Small intestine (tissue), 16 donors: ENCODE results near the gene RFC5. TPM values are rescaled to one million over a fixed set of nuclear protein-coding genes. Genes with fewer than 3 reads are reported as not detected.

Source experiments
- DNase-seq, 2 donors: peaks; one replicate each; pipeline versions ENCODE4 v3.0.0 to v3.0.0-alpha.2; 2013
- FAIRE-seq: peaks from 2 replicates; lab custom pipeline; 2012; peaks lifted over from hg19 to GRCh38; lab: Jason Lieb, UNC
- H3K27ac ChIP-seq, 3 donors: one replicate each; pipeline ENCODE4 v1.5.1; 2013; ENCODE audit warnings: low read length in 2 of 3, mild to moderate bottlenecking in 2 of 3, control low read depth in 1 of 3, inconsistent platforms in 1 of 3, low read depth in 1 of 3, moderate library complexity in 1 of 3
- H3K27me3 ChIP-seq, 3 donors: one replicate each; pipeline ENCODE4 v1.6.1; 2013; ENCODE audit warnings: low read length in 3 of 3, inconsistent platforms in 1 of 3; ENCODE audit not compliant: control insufficient read depth in 3 of 3, insufficient read depth in 3 of 3
- H3K36me3 ChIP-seq, 3 donors: one replicate each; pipeline ENCODE4 v1.6.1; 2013; ENCODE audit warnings: low read length in 3 of 3, inconsistent platforms in 1 of 3, low read depth in 1 of 3, mild to moderate bottlenecking in 1 of 3, moderate library complexity in 1 of 3; ENCODE audit not compliant: control insufficient read depth in 3 of 3, insufficient read depth in 2 of 3
- H3K4me1 ChIP-seq, 3 donors: one replicate each; pipeline ENCODE4 v1.6.1; 2013; ENCODE audit warnings: low read length in 2 of 3, inconsistent platforms in 1 of 3, low read depth in 1 of 3, mild to moderate bottlenecking in 1 of 3, moderate library complexity in 1 of 3; ENCODE audit not compliant: control insufficient read depth in 3 of 3, insufficient read depth in 2 of 3
- H3K4me3 ChIP-seq, 3 donors: one replicate each; pipeline ENCODE4 v1.5.1; 2013; ENCODE audit warnings: low read length in 3 of 3, control low read depth in 1 of 3, inconsistent platforms in 1 of 3, low read depth in 1 of 3, mild to moderate bottlenecking in 1 of 3, moderate library complexity in 1 of 3
- H3K9me3 ChIP-seq, 2 donors: one replicate each; pipeline ENCODE4 v1.6.1; 2013; ENCODE audit warnings: low read depth in 1 of 2, low read length in 1 of 2; ENCODE audit not compliant: control insufficient read depth in 2 of 2, insufficient read depth in 1 of 2
- WGBS, 3 donors: extraction: QIAGEN DNeasy Blood & Tissue Kit; methylation state at CpG; one replicate each; pipeline ENCODE4 v1.1.7; 2013; 5-methylcytosine and 5-hydroxymethylcytosine counted together
- long read RNA-seq, 10 donors: transcript quantifications; one replicate each; lab custom pipeline, GENCODE V29; 2026
- polyA plus RNA-seq, 4 donors: library from polyadenylated mRNA; stranded (reverse) in 3 of 4; unstranded in 1 of 4; fragments of 200-250 nt in 3 of 4; fragments of 120-200 nt in 1 of 4; gene quantifications; one replicate each; pipeline versions ENCODE4 v1.2.1 to v1.2.3, GENCODE V29; 2013
- donor health status: healthy with polysubstance abuse.
- donor health status: control.
- donor health status: control.
- donor health status: Bipolar disorder and iron deficiency.
- donor health status: healthy.

RFC5 gene
- polyA plus RNA-seq, result 10 to 100 TPM in 2 of 4 donors, 1 to 10 TPM in 2; 6.5 to 21.8 (median 11.3) TPM
- long read RNA-seq, donor 1, transcript RFC5-204 (11 exons, 1,655 nt), result major isoform, 13 of 48 reads
- long read RNA-seq, donor 1, partial matches to known transcripts, result 11 of 48 reads
- long read RNA-seq, donor 1, other reads (novel, unspliced or antisense), result 23 of 48 reads
- long read RNA-seq, donor 2, partial matches to known transcripts, result 0 of 17 reads
- long read RNA-seq, donor 2, other reads (novel, unspliced or antisense), result 16 of 17 reads
- long read RNA-seq, donor 3, partial matches to known transcripts, result 0 of 2 reads
- long read RNA-seq, donor 3, other reads (novel, unspliced or antisense), result 0 of 2 reads
- long read RNA-seq, donor 4, result 0 reads
- long read RNA-seq, donor 5, partial matches to known transcripts, result 6 of 6 reads
- long read RNA-seq, donor 5, other reads (novel, unspliced or antisense), result 0 of 6 reads
- long read RNA-seq, donor 6, partial matches to known transcripts, result 0 of 2 reads
- long read RNA-seq, donor 6, other reads (novel, unspliced or antisense), result 0 of 2 reads
- long read RNA-seq, donor 7, result 0 reads
- long read RNA-seq, donor 8, result 0 reads
- long read RNA-seq, donor 9, partial matches to known transcripts, result 0 of 2 reads
- long read RNA-seq, donor 9, other reads (novel, unspliced or antisense), result 0 of 2 reads
- long read RNA-seq, donor 10, result 0 reads

GRCh38 chr12:118016424-118017264 is at the start of gene RFC5:
TSS of gene RFC5 (plus strand) at chr12:118016703. CDS start at chr12:118016828, 125 bp downstream.
- no peak for FAIRE-seq
- peaks cover 2 to 6% (median 4%) of the 10 kb centered on the region in 3 donors for H3K4me1 ChIP-seq
- H3K9me3 ChIP-seq, result no peaks in the 10 kb centered on the region
- peaks cover 0 to 10% (median 9%) of the 10 kb centered on the region in 3 donors for H3K36me3 ChIP-seq
- H3K4me3 ChIP-seq, result peak within 1 kb of the TSS; percentile 62 to 79 (median 67)
- no peaks in the 10 kb centered on the region for H3K27me3 ChIP-seq
- H3K27ac ChIP-seq, result peak within 1 kb of the TSS in 1 of 3 donors; percentile 19
- peak; percentile 98 to 99 for DNase-seq
- 0 to 1% (median 0%) methylated on average over 48 to 61 of the region's 61 CpGs for WGBS, 3 donors

GRCh38 chr12:117967043-117967442 is 49.5 kb upstream of the RFC5 start:
- Histone ChIP-seq H3K9me3 (peaks cover 0 to 5% of the 10 kb centered on the region in 2 donors), H3K4me1 (no peaks in the 10 kb centered on the region), H3K36me3 (no peaks in the 10 kb centered on the region), H3K27ac (no peak overlapping the region), H3K4me3 (no peak overlapping the region), H3K27me3 (peaks cover 3 to 21% (median 14%) of the 10 kb centered on the region in 3 donors)
- DNase-seq (no peak), FAIRE-seq (no peak)
- 47 to 63% (median 53%) methylated on average over 4 of the region's 4 CpGs for WGBS, 3 donors

GRCh38 chr12:117967512-117967911 is 49.0 kb upstream of the RFC5 start:
- Histone ChIP-seq H3K27ac (no peak overlapping the region), H3K4me1 (no peaks in the 10 kb centered on the region), H3K9me3 (peaks cover 0 to 5% of the 10 kb centered on the region in 2 donors), H3K4me3 (no peak overlapping the region), H3K27me3 (peaks cover 3 to 21% (median 14%) of the 10 kb centered on the region in 3 donors), H3K36me3 (no peaks in the 10 kb centered on the region)
- 21 to 52% (median 49%) methylated on average over 12 of the region's 12 CpGs for WGBS, 3 donors
- DNase-seq (no peak), FAIRE-seq (no peak)

GRCh38 chr12:117968151-117968789 is 48.2 kb upstream of the RFC5 start:
- DNase-seq (no peak), FAIRE-seq (no peak)
- H3K4me1 ChIP-seq, result no peaks in the 10 kb centered on the region
- peaks cover 3 to 21% (median 14%) of the 10 kb centered on the region in 3 donors for H3K27me3 ChIP-seq
- peaks cover 0 to 5% of the 10 kb centered on the region in 2 donors for H3K9me3 ChIP-seq
- 4 to 8% (median 8%) methylated on average over 10 of the region's 10 CpGs for WGBS, 3 donors
- no peaks in the 10 kb centered on the region for H3K36me3 ChIP-seq
- peak overlapping the region in 1 of 3 donors; percentile 28 for H3K27ac ChIP-seq
- peak overlapping the region in 2 of 3 donors; percentile 49 to 50 for H3K4me3 ChIP-seq

GRCh38 chr12:117968826-117969659 is 47.5 kb upstream of the RFC5 start, which contains the start of gene KSR2:
TSS of gene KSR2 (minus strand) at chr12:117968990. CDS start at chr12:117968255, 735 bp downstream.
- Histone ChIP-seq H3K4me3 (peak within 1 kb of the TSS; percentile 39 to 50 (median 49)), H3K4me1 (no peaks in the 10 kb centered on the region), H3K27me3 (peaks cover 3 to 21% (median 14%) of the 10 kb centered on the region in 3 donors), H3K36me3 (no peaks in the 10 kb centered on the region), H3K27ac (peak within 1 kb of the TSS in 1 of 3 donors; percentile 28), H3K9me3 (peaks cover 0 to 5% of the 10 kb centered on the region in 2 donors)
- WGBS, 3 donors, result 0 to 2% (median 1%) methylated on average over 47 to 86 of the region's 86 CpGs
- DNase-seq (peak; percentile 64 to 89), FAIRE-seq (no peak)

- Histone ChIP-seq H3K9me3 (peaks cover 0 to 5% of the 10 kb centered on the region in 2 donors), H3K27me3 (peaks cover 3 to 21% (median 21%) of the 10 kb centered on the region in 3 donors), H3K4me3 (no peak overlapping the region), H3K4me1 (no peaks in the 10 kb centered on the region), H3K36me3 (no peaks in the 10 kb centered on the region), H3K27ac (no peak overlapping the region)
- FAIRE-seq, result no peak
- 92 to 95% (median 93%) methylated on average over 4 of the region's 4 CpGs for WGBS, 3 donors
- DNase-seq, result no peak
These were observed 46.2 kb upstream of the RFC5 start for GRCh38 chr12:117970334-117970733.

GRCh38 chr12:117972301-117972700 is 44.2 kb upstream of the RFC5 start:
- H3K36me3 ChIP-seq, result no peaks in the 10 kb centered on the region
- H3K4me1 ChIP-seq, result no peaks in the 10 kb centered on the region
- peaks cover 0 to 16% (median 10%) of the 10 kb centered on the region in 3 donors for H3K27me3 ChIP-seq
- WGBS, 3 donors, result 17 to 62% (median 49%) methylated on average over 2 of the region's 2 CpGs
- no peak overlapping the region for H3K4me3 ChIP-seq
- peak; percentile 14 to 29 for DNase-seq
- no peak for FAIRE-seq
- H3K9me3 ChIP-seq, result peaks cover 0 to 5% of the 10 kb centered on the region in 2 donors
- H3K27ac ChIP-seq, result no peak overlapping the region
